ENCODE data around the gene RIN1. TPM values are rescaled to one million over a fixed set of nuclear protein-coding genes. Genes with fewer than 3 reads are reported as not detected.

RIN1 gene
- total and polyA plus RNA-seq, 2 donors (not counting 3 experiments of a cell fraction or from before 2014, with no cell fraction given): 4.4 to 10.2 TPM

DNA sequence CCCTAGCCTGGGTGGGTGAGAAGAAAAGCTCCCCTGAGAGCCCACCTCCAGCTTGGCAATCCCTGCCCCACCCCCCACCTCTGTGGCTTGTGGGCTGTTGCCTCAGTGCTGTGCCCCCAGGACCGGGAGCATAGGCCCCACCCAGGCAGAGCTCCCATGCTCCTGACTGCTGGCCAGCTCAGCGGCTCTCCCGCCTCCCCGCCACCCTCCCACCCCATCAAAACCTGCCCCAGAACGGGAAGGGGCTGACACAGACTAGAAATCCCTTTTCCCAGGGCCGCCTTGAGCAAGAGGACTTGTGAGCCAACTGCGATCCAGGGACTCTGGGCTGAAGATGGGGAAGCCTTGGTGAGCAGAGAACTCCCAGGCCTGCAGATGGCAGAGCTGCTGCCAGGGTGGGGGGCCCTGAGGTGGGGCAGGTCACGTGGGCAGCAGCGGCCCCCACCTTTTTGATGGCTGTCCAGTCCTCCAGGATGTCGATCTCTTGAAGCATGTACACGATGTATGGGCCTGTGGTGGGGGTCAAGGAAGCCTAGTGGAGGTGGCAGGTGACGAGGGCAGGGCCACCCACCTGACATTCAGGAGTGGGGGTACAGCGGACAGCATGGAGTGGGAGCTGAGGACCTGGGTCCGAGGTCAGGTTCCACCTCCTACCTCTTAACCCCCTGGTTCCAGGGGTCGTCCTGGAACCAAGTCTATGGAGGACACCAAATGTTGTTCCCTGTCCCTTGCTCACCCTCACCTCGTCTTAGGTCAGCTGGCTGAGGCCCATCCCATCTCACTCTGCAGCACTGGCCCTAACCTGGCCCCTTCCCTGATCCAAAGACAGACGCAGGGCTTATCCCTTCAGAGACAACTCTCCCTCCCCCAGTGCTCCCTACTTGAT, 2.3 kb upstream of the RIN1 start:
- no peaks in the 10 kb centered on the region for H3K27me3 ChIP-seq (ENCODE audit: control insufficient read depth in 2 of 2, insufficient read depth in 2 of 2, low read length in 2 of 2)
- no peak for DNase-seq (ENCODE audit: low read depth, low spot score)
- H3K36me3 ChIP-seq (ENCODE audit: control insufficient read depth in 2 of 2, extremely low read depth in 1 of 2, insufficient read depth in 2 of 2, low read length in 2 of 2): peaks cover 0 to 23% of the 10 kb centered on the region in 2 experiments
- H3K79me2 ChIP-seq (ENCODE audit: control insufficient read depth, insufficient read depth, low read length): peaks cover 6% of the 10 kb centered on the region
- no peak for TF ChIP-seq JUN (IDR thresholded peaks at IDR 0.05; ENCODE audit: borderline replicate concordance, insufficient read depth, insufficient read length, low read depth)
- TF ChIP-seq, protein P1, sequence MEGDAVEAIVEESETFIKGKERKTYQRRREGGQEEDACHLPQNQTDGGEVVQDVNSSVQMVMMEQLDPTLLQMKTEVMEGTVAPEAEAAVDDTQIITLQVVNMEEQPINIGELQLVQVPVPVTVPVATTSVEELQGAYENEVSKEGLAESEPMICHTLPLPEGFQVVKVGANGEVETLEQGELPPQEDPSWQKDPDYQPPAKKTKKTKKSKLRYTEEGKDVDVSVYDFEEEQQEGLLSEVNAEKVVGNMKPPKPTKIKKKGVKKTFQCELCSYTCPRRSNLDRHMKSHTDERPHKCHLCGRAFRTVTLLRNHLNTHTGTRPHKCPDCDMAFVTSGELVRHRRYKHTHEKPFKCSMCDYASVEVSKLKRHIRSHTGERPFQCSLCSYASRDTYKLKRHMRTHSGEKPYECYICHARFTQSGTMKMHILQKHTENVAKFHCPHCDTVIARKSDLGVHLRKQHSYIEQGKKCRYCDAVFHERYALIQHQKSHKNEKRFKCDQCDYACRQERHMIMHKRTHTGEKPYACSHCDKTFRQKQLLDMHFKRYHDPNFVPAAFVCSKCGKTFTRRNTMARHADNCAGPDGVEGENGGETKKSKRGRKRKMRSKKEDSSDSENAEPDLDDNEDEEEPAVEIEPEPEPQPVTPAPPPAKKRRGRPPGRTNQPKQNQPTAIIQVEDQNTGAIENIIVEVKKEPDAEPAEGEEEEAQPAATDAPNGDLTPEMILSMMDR (IDR thresholded peaks at IDR 0.05; ENCODE audit: extremely low read depth in 1 of 2, insufficient read depth in 1 of 2, low read depth in 1 of 2, low read length in 2 of 2): no peak
- TF ChIP-seq, protein P2, sequence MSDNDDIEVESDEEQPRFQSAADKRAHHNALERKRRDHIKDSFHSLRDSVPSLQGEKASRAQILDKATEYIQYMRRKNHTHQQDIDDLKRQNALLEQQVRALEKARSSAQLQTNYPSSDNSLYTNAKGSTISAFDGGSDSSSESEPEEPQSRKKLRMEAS (IDR thresholded peaks at IDR 0.05; ENCODE audit: insufficient read depth, insufficient read length): no peak
- no peak for TF ChIP-seq POLR2A (IDR thresholded peaks at IDR 0.05; ENCODE audit: low read depth, low read length)
- no peak for TF ChIP-seq MYC (IDR thresholded peaks at IDR 0.05; ENCODE audit: low read depth, low read length)
- no peak for TF ChIP-seq FOS (IDR thresholded peaks at IDR 0.05; ENCODE audit: borderline replicate concordance, insufficient read depth, low read length)
- TF ChIP-seq GATA2 (IDR thresholded peaks at IDR 0.05; ENCODE audit: insufficient read depth, insufficient read length, low read depth, low read length): no peak
- TF ChIP-seq POLR2AphosphoS5 (IDR thresholded peaks at IDR 0.05; ENCODE audit: insufficient read depth, low read depth, low read length): no peak
- no peak for TF ChIP-seq EZH2 (IDR thresholded peaks at IDR 0.05; ENCODE audit: borderline replicate concordance, low read depth, low read length, severe bottlenecking)
- dilution Hi-C loops (cut with MboI; ENCODE audit: extremely low pct_ligation_motif_present, low sequenced_read_pairs): no loop called here
- H3K4me1 ChIP-seq (ENCODE audit: control insufficient read depth, extremely low read depth, insufficient read depth, low read length): peaks cover 18% of the 10 kb centered on the region
- POLR2A ChIA-PET: no interaction called here
- H4K20me1 ChIP-seq (replicated peaks; ENCODE audit: control insufficient read depth, extremely low read depth, insufficient read depth, low read length): no peaks in the 10 kb centered on the region
- H2AFZ ChIP-seq (ENCODE audit: low read depth, low read length): no peak overlapping the region
- H3K9ac ChIP-seq (replicated peaks; ENCODE audit: extremely low read depth, insufficient read depth, low read length): no peak overlapping the region
- intact Hi-C loops (cut with micrococcal nuclease): no loop called here
- no TSS peak for BruUV-seq (replicated peaks)
- FAIRE-seq: no peak
- H3K4me2 ChIP-seq (ENCODE audit: insufficient read depth, low read length): no peak overlapping the region
- no peaks in the 10 kb centered on the region for H3K9me3 ChIP-seq (replicated peaks; ENCODE audit: control insufficient read depth, insufficient read depth, low read length)
- CTCF ChIA-PET: interaction anchor here (0.7 to 1.0 kb wide), 2 partner anchors 10 to 27 kb away, joined by 3 read pairs; no protein-coding TSS in a partner anchor
- H3K9me1 ChIP-seq (replicated peaks; ENCODE audit: control insufficient read depth, extremely low read depth, insufficient read depth, low read length): no peaks in the 10 kb centered on the region
- H3K27ac ChIP-seq (ENCODE audit: insufficient read depth, low read depth, low read length): no peak overlapping the region
- H3K4me3 ChIP-seq (replicated peaks in 1 of 3; ENCODE audit: insufficient read depth in 1 of 3, low read depth in 1 of 3, low read length in 3 of 3): no peak overlapping the region

Measured in endothelial cell of umbilical vein (primary cell).